Measurements from ENCODE around the gene TCAIM. TPM values are rescaled to one million over a fixed set of nuclear protein-coding genes. Genes with fewer than 3 reads are reported as not detected.

The TCAIM gene
- total and polyA plus RNA-seq, 10 of the 15 experiments (the other 5 are each of a cell fraction or from before 2014, with no cell fraction given), result 14.5 to 22.9 (median 17.8) TPM

- no peak overlapping the region for H3K4me3 ChIP-seq
- H4K20me1 ChIP-seq (ENCODE audit: control insufficient read depth, insufficient read depth), result no peaks in the 10 kb centered on the region
- no TSS peak for BruUV-seq (replicated peaks)
- H3K27me3 ChIP-seq (replicated peaks in 1 of 2; ENCODE audit: control insufficient read depth in 2 of 2, insufficient read depth in 2 of 2, low read length in 1 of 2), result no peaks in the 10 kb centered on the region
- ATAC-seq, result no peak
- ChIA-PET SMC1A (ENCODE audit: uncharacterized antibody, unreplicated experiment) (interaction anchor here (0.6 to 0.7 kb wide), 2 partner anchors 8 to 97 kb away, joined by 3 read pairs; no protein-coding TSS in a partner anchor), RAD21 (ENCODE audit: unreplicated experiment) (no interaction called here), POLR2A (no interaction called here), CTCF (interaction anchor here (0.8 kb wide), 1 partner anchor 10 kb away, joined by 4 read pairs; no protein-coding TSS in a partner anchor)
- FAIRE-seq, result no peak
- no peak overlapping the region for H2AFZ ChIP-seq (ENCODE audit: control insufficient read depth, low read depth, low read length)
- no peaks in the 10 kb centered on the region for H3K4me1 ChIP-seq (ENCODE audit: control insufficient read depth, insufficient read depth, low read length)
- H3K4me2 ChIP-seq (ENCODE audit: control insufficient read depth, insufficient read depth), result no peak overlapping the region
- no peak for TF ChIP-seq YBX1 (IDR thresholded peaks at IDR 0.05)
- no peak for TF ChIP-seq ZBTB11 (CRISPR knock-in tag; IDR thresholded peaks at IDR 0.05)
- TF ChIP-seq PAX8 (IDR thresholded peaks at IDR 0.05), result no peak
- TF ChIP-seq GATAD2B (conservative IDR thresholded peaks at IDR 0.05; ENCODE audit: low read depth), result no peak
- TF ChIP-seq TCF3 (IDR thresholded peaks at IDR 0.05; ENCODE audit: borderline replicate concordance, insufficient read depth, low read depth, low read length), result no peak
- TF ChIP-seq PRDM15 (CRISPR knock-in tag; IDR thresholded peaks at IDR 0.05), result no peak
- no peak for TF ChIP-seq BCLAF1 (IDR thresholded peaks at IDR 0.05)
- TF ChIP-seq USF2 (IDR thresholded peaks at IDR 0.05; ENCODE audit: borderline replicate concordance, low read depth, low read length), result no peak
- no peak for TF ChIP-seq ZNF217 (IDR thresholded peaks at IDR 0.05)
- TF ChIP-seq POLR2AphosphoS5 (IDR thresholded peaks at IDR 0.05; ENCODE audit: low read length), result no peak
- TF ChIP-seq TAF1 (IDR thresholded peaks at IDR 0.05; ENCODE audit: borderline replicate concordance, low read depth, low read length), result no peak
- no peak for TF ChIP-seq ATF2 (IDR thresholded peaks at IDR 0.05; ENCODE audit: low read length)
- no peak overlapping the region for H3K27ac ChIP-seq (ENCODE audit: control insufficient read depth, insufficient read depth)
- H3K9me3 ChIP-seq (replicated peaks; ENCODE audit: control insufficient read depth, insufficient read depth, low read length), result no peaks in the 10 kb centered on the region
- H3K79me2 ChIP-seq (ENCODE audit: control insufficient read depth, insufficient read depth, low read length), result peaks cover 23% of the 10 kb centered on the region
- in situ Hi-C loops (cut with MboI), result no loop called here
- intact Hi-C loops (cut with micrococcal nuclease; ENCODE audit: unreplicated experiment), result no loop called here
- H3K36me3 ChIP-seq (ENCODE audit: control insufficient read depth in 2 of 2, insufficient read depth in 2 of 2, low read length in 1 of 2), result no peaks in the 10 kb centered on the region
- DNase-seq (ENCODE audit: low read depth, low spot score), result no peak
- no peak overlapping the region for H3K9ac ChIP-seq (ENCODE audit: control insufficient read depth, insufficient read depth, low read length)
These were observed 4.9 kb downstream of the TCAIM start for GRCh38 chr3:44343421-44343820.

Measured in GM12878 (cell line).